Dendritic cell treated with granulocyte-macrophage colony-stimulating factor and Interleukin-4, amounts not matched to agents 40 ng/mL and 50 ng/mL, for 4 days (primary cell): ENCODE measurements around the gene GJB3.
"Not testable (repeated sequence)": the region's sequence is repeated elsewhere in the genome, so short reads cannot be mapped to it uniquely, and the experiment has no call there.

ENCODE experiments used
- H3K27ac Mint-ChIP-seq: one replicate; pipeline ENCODE4 v1.8.0; 2022; ENCODE audit warnings: mild to moderate bottlenecking, mixed read lengths
- H3K27me3 Mint-ChIP-seq: one replicate; pipeline ENCODE4 v1.8.0; 2022; ENCODE audit warnings: mild to moderate bottlenecking, mixed read lengths
- H3K36me3 Mint-ChIP-seq: one replicate; pipeline ENCODE4 v1.8.0; 2022; ENCODE audit warnings: low read depth, mixed read lengths
- H3K4me1 Mint-ChIP-seq: one replicate; pipeline ENCODE4 v1.8.0; 2022; ENCODE audit warnings: low read depth, mixed read lengths
- H3K4me3 Mint-ChIP-seq: one replicate; pipeline ENCODE4 v1.8.0; 2022; ENCODE audit warnings: mild to moderate bottlenecking, moderate library complexity, mixed read lengths
- H3K9me3 Mint-ChIP-seq: one replicate; pipeline ENCODE4 v1.8.0; 2022; ENCODE audit warnings: mixed read lengths
- intact Hi-C: fragments of 100-400 bp; cut with micrococcal nuclease; formaldehyde crosslinking; loops from one replicate; pipeline ENCODE4 v1.15.0; 2022

GJB3 gene

GRCh38 chr1:34781071-34781843, at the start of gene GJB3:
Gene GJB3, plus strand, starts transcription at chr1:34781214. Its CDS starts 3,549 bp downstream, at chr1:34784763.
- intact Hi-C loops, result no loop called here
- H3K27ac Mint-ChIP-seq, result no peak within 1 kb of the TSS
- no peaks in the 10 kb centered on the region for H3K9me3 Mint-ChIP-seq
- H3K4me1 Mint-ChIP-seq, result no peaks in the 10 kb centered on the region
- H3K36me3 Mint-ChIP-seq, result no peaks in the 10 kb centered on the region
- no peak within 1 kb of the TSS for H3K4me3 Mint-ChIP-seq
- H3K27me3 Mint-ChIP-seq, result peaks cover 60% of the 10 kb centered on the region

GRCh38 chr1:34732831-34733230, 48.2 kb upstream of the GJB3 start:
- H3K4me3 Mint-ChIP-seq, intact Hi-C loops, H3K27ac Mint-ChIP-seq, H3K4me1 Mint-ChIP-seq, H3K27me3 Mint-ChIP-seq, H3K9me3 Mint-ChIP-seq, H3K36me3 Mint-ChIP-seq: not testable (repeated sequence)

GRCh38 chr1:34736692-34737091, 44.3 kb upstream of the GJB3 start:
- Mint-ChIP-seq H3K4me1 (no peaks in the 10 kb centered on the region), H3K27me3 (peaks cover 2% of the 10 kb centered on the region), H3K4me3 (no peak overlapping the region), H3K9me3 (no peaks in the 10 kb centered on the region), H3K27ac (no peak overlapping the region), H3K36me3 (no peaks in the 10 kb centered on the region)
- intact Hi-C loops, result no loop called here

- intact Hi-C loops, H3K9me3 Mint-ChIP-seq, H3K27me3 Mint-ChIP-seq, H3K4me1 Mint-ChIP-seq, H3K4me3 Mint-ChIP-seq, H3K27ac Mint-ChIP-seq, H3K36me3 Mint-ChIP-seq: not testable (repeated sequence)
Measured at GRCh38 chr1:34737236-34737635, 43.8 kb upstream of the GJB3 start.

- H3K36me3 Mint-ChIP-seq, result no peaks in the 10 kb centered on the region
- intact Hi-C loops, result loop anchor here (5.0 kb wide), 1 partner anchor 1107 kb away; no protein-coding TSS in a partner anchor
- peaks cover 10% of the 10 kb centered on the region for H3K27me3 Mint-ChIP-seq
- H3K9me3 Mint-ChIP-seq, result no peaks in the 10 kb centered on the region
- no peak overlapping the region for H3K4me3 Mint-ChIP-seq
- no peaks in the 10 kb centered on the region for H3K4me1 Mint-ChIP-seq
- no peak overlapping the region for H3K27ac Mint-ChIP-seq
Measured at GRCh38 chr1:34739613-34740012, 41.4 kb upstream of the GJB3 start.

- Mint-ChIP-seq H3K4me1 (no peaks in the 10 kb centered on the region), H3K36me3 (no peaks in the 10 kb centered on the region), H3K27me3 (peaks cover 10% of the 10 kb centered on the region), H3K27ac (no peak overlapping the region), H3K9me3 (no peaks in the 10 kb centered on the region), H3K4me3 (no peak overlapping the region)
- intact Hi-C loops, result loop anchor here (5.0 kb wide), 1 partner anchor 1108 kb away; no protein-coding TSS in a partner anchor
Measured at GRCh38 chr1:34740161-34740868, 40.7 kb upstream of the GJB3 start.

GRCh38 chr1:34742667-34743270, 38.2 kb upstream of the GJB3 start:
- Mint-ChIP-seq H3K9me3 (no peaks in the 10 kb centered on the region), H3K36me3 (no peaks in the 10 kb centered on the region), H3K4me3 (no peak overlapping the region), H3K27me3 (peaks cover 10% of the 10 kb centered on the region), H3K4me1 (no peaks in the 10 kb centered on the region), H3K27ac (no peak overlapping the region)
- intact Hi-C loops, result loop anchor here (5.0 kb wide), 1 partner anchor 1110 kb away; no protein-coding TSS in a partner anchor

GRCh38 chr1:34743775-34744174, 37.2 kb upstream of the GJB3 start:
- Mint-ChIP-seq H3K27me3 (peaks cover 12% of the 10 kb centered on the region), H3K9me3 (no peaks in the 10 kb centered on the region), H3K4me1 (no peaks in the 10 kb centered on the region), H3K27ac (no peak overlapping the region), H3K36me3 (no peaks in the 10 kb centered on the region), H3K4me3 (no peak overlapping the region)
- intact Hi-C loops, result loop anchor here (5.0 kb wide), 1 partner anchor 1111 kb away; no protein-coding TSS in a partner anchor

- H3K4me1 Mint-ChIP-seq, result no peaks in the 10 kb centered on the region
- H3K27me3 Mint-ChIP-seq, result peaks cover 12% of the 10 kb centered on the region
- intact Hi-C loops, result loop anchor here (5.0 kb wide), 1 partner anchor 1113 kb away; no protein-coding TSS in a partner anchor
Measured at GRCh38 chr1:34744851-34745250, 36.2 kb upstream of the GJB3 start.

GRCh38 chr1:34745666-34746065, 35.3 kb upstream of the GJB3 start:
- no peaks in the 10 kb centered on the region for H3K4me1 Mint-ChIP-seq
- H3K36me3 Mint-ChIP-seq, result no peaks in the 10 kb centered on the region
- intact Hi-C loops, result no loop called here
- H3K27ac Mint-ChIP-seq, result no peak overlapping the region
- H3K27me3 Mint-ChIP-seq, result peaks cover 10% of the 10 kb centered on the region
- H3K9me3 Mint-ChIP-seq, result no peaks in the 10 kb centered on the region
- no peak overlapping the region for H3K4me3 Mint-ChIP-seq

More at GRCh38 chr1:34744851-34745250, 36.2 kb upstream of the GJB3 start:
- H3K4me3 Mint-ChIP-seq, result no peak overlapping the region
- H3K9me3 Mint-ChIP-seq, result no peaks in the 10 kb centered on the region
- H3K27ac Mint-ChIP-seq, result no peak overlapping the region
- no peaks in the 10 kb centered on the region for H3K36me3 Mint-ChIP-seq

GRCh38 chr1:34746101-34746500, 34.9 kb upstream of the GJB3 start:
- Mint-ChIP-seq H3K27ac (no peak overlapping the region), H3K9me3 (no peaks in the 10 kb centered on the region), H3K4me1 (no peaks in the 10 kb centered on the region), H3K27me3 (peaks cover 10% of the 10 kb centered on the region), H3K36me3 (no peaks in the 10 kb centered on the region), H3K4me3 (no peak overlapping the region)
- intact Hi-C loops, result no loop called here

GRCh38 chr1:34746785-34747637, 34.0 kb upstream of the GJB3 start:
- H3K27ac Mint-ChIP-seq, result no peak overlapping the region
- H3K4me1 Mint-ChIP-seq, result no peaks in the 10 kb centered on the region
- intact Hi-C loops, result no loop called here
- H3K4me3 Mint-ChIP-seq, result no peak overlapping the region
- no peaks in the 10 kb centered on the region for H3K36me3 Mint-ChIP-seq
- peaks cover 10% of the 10 kb centered on the region for H3K27me3 Mint-ChIP-seq
- no peaks in the 10 kb centered on the region for H3K9me3 Mint-ChIP-seq

- no peak overlapping the region for H3K27ac Mint-ChIP-seq
- H3K27me3 Mint-ChIP-seq, result peaks cover 6% of the 10 kb centered on the region
- no peak overlapping the region for H3K4me3 Mint-ChIP-seq
- intact Hi-C loops, result no loop called here
- H3K4me1 Mint-ChIP-seq, result no peaks in the 10 kb centered on the region
- H3K9me3 Mint-ChIP-seq, result no peaks in the 10 kb centered on the region
- no peaks in the 10 kb centered on the region for H3K36me3 Mint-ChIP-seq
Measured at GRCh38 chr1:34747638-34747941, 33.4 kb upstream of the GJB3 start.
